Neuronal stem cell (in vitro differentiated cells): Measurements from ENCODE around the gene ATP8A2.

Experiments
- DNase-seq: peaks from one replicate; pipeline ENCODE4 v3.0.0-alpha.2; 2013; ENCODE audit warnings: low spot score
- H2AFZ ChIP-seq: one replicate; pipeline ENCODE4 v1.6.1; 2013; ENCODE audit warnings: mild to moderate bottlenecking, low read length, inconsistent platforms
- H2AK5ac ChIP-seq: 2 replicates; pipeline ENCODE4 v1.6.1; 2013; ENCODE audit warnings: low read depth, mild to moderate bottlenecking, inconsistent platforms, low read length, moderate library complexity, mixed read lengths
- H2BK120ac ChIP-seq: 2 replicates; pipeline ENCODE4 v1.6.1; 2013; ENCODE audit warnings: low read depth, mild to moderate bottlenecking, inconsistent platforms, low read length, moderate library complexity, mixed read lengths
- H2BK12ac ChIP-seq: one replicate; pipeline ENCODE4 v1.6.1; 2013; ENCODE audit warnings: low read length, inconsistent platforms
- H2BK15ac ChIP-seq: 2 replicates; pipeline ENCODE4 v1.6.1; 2013; ENCODE audit warnings: mild to moderate bottlenecking, low read length, inconsistent platforms, mixed read lengths
- H2BK5ac ChIP-seq: one replicate; pipeline ENCODE4 v1.6.1; 2013; ENCODE audit warnings: inconsistent platforms, mild to moderate bottlenecking, low read length, moderate library complexity
- H3K14ac ChIP-seq: one replicate; pipeline ENCODE4 v1.6.1; 2013; ENCODE audit warnings: low read length, inconsistent platforms
- H3K18ac ChIP-seq: 2 replicates; pipeline ENCODE4 v1.6.1; 2013; ENCODE audit warnings: low read length, inconsistent platforms
- H3K23ac ChIP-seq: 2 replicates; pipeline ENCODE4 v1.6.1; 2013; ENCODE audit warnings: low read depth, mild to moderate bottlenecking, mixed read lengths, low read length, inconsistent platforms; ENCODE audit not compliant: poor library complexity
- H3K27ac ChIP-seq: replicated peaks from 3 replicates; pipeline ENCODE4 v1.5.1; 2013; ENCODE audit warnings: low read length, inconsistent platforms
- H3K27me3 ChIP-seq, 3 experiments: 2 replicates each; pipeline ENCODE4 v1.6.1; 2013; ENCODE audit warnings: low read length in 3 of 3, mild to moderate bottlenecking in 2 of 3, inconsistent platforms in 1 of 3, low read depth in 1 of 3, mixed read lengths in 1 of 3, moderate library complexity in 1 of 3; ENCODE audit not compliant: control insufficient read depth in 3 of 3, insufficient read depth in 3 of 3
- H3K36me3 ChIP-seq, 2 donors: replicated peaks in 1 of 2; 2 replicates each; pipeline ENCODE4 v1.6.1; 2013; ENCODE audit warnings: low read length in 2 of 2; ENCODE audit not compliant: control insufficient read depth in 2 of 2, insufficient read depth in 2 of 2
- H3K4ac ChIP-seq: 2 replicates; pipeline ENCODE4 v1.6.1; 2013; ENCODE audit warnings: inconsistent platforms, mild to moderate bottlenecking, low read length, moderate library complexity
- H3K4me1 ChIP-seq, 2 donors: 1 replicate in 1 of 2; 2 replicates in 1 of 2; pipeline ENCODE4 v1.6.1; 2013; ENCODE audit warnings: low read length in 2 of 2, low read depth in 1 of 2; ENCODE audit not compliant: control insufficient read depth in 2 of 2, insufficient read depth in 1 of 2
- H3K4me2 ChIP-seq: one replicate; pipeline ENCODE4 v1.6.1; 2013; ENCODE audit warnings: mild to moderate bottlenecking, low read length, inconsistent platforms; ENCODE audit not compliant: insufficient read depth, poor library complexity, severe bottlenecking
- H3K4me3 ChIP-seq, 2 donors: 2 replicates each; pipeline ENCODE4 v1.5.1; 2013; ENCODE audit warnings: low read length in 2 of 2, mild to moderate bottlenecking in 2 of 2, inconsistent platforms in 1 of 2, moderate library complexity in 1 of 2
- H3K79me1 ChIP-seq: one replicate; pipeline ENCODE4 v1.6.1; 2013; ENCODE audit warnings: low read depth, mild to moderate bottlenecking, inconsistent platforms, low read length, moderate library complexity
- H3K9ac ChIP-seq: one replicate; pipeline ENCODE4 v1.6.1; 2013; ENCODE audit warnings: mild to moderate bottlenecking, low read depth, low read length, inconsistent platforms; ENCODE audit not compliant: poor library complexity
- H3K9me3 ChIP-seq, 2 donors: replicated peaks in 1 of 2; 2 replicates each; pipeline versions ENCODE3 to v1.6.1; 2013; ENCODE audit warnings: low read length in 2 of 2, mild to moderate bottlenecking in 2 of 2, inconsistent platforms in 1 of 2, low read depth in 1 of 2, mixed read lengths in 1 of 2, moderate library complexity in 1 of 2; ENCODE audit not compliant: control insufficient read depth in 2 of 2, insufficient read depth in 1 of 2
- H4K8ac ChIP-seq: one replicate; pipeline ENCODE4 v1.6.1; 2013; ENCODE audit warnings: low read depth, mild to moderate bottlenecking, inconsistent platforms, low read length, moderate library complexity
- H4K91ac ChIP-seq: one replicate; pipeline ENCODE4 v1.6.1; 2013; ENCODE audit warnings: low read length, low read depth, mild to moderate bottlenecking, inconsistent platforms; ENCODE audit not compliant: poor library complexity
- WGBS, 2 donors: extraction: QIAGEN DNeasy Blood & Tissue Kit; methylation state at CpG; one replicate each; pipeline ENCODE4 v1.1.7; 2013; ENCODE audit warnings: missing lambda C conversion rate in 2 of 2, mixed read lengths in 1 of 2; ENCODE audit not compliant: insufficient read length in 2 of 2, insufficient replicate concordance in 1 of 2; ENCODE audit errors: extremely low coverage in 2 of 2; 5-methylcytosine and 5-hydroxymethylcytosine counted together

Gene ATP8A2

GRCh38 chr13:26011208-26011573 is 639.4 kb downstream of the ATP8A2 start:
- Histone ChIP-seq H3K4me2 (no peak overlapping the region), H3K9ac (no peak overlapping the region), H4K8ac (no peak overlapping the region), H2AK5ac (no peak overlapping the region), H3K27ac (no peak overlapping the region), H2BK12ac (no peak overlapping the region), H3K4me3 (no peak overlapping the region), H2BK15ac (no peak overlapping the region), H3K23ac (no peak overlapping the region), H3K27me3 (no peaks in the 10 kb centered on the region), H3K36me3 (no peaks in the 10 kb centered on the region), H3K14ac (no peak overlapping the region), H4K91ac (no peak overlapping the region), H3K79me1 (no peaks in the 10 kb centered on the region), H3K4me1 (peaks cover 0 to 8% of the 10 kb centered on the region in 2 donors), H2BK5ac (no peak overlapping the region), H3K9me3 (no peaks in the 10 kb centered on the region), H3K4ac (no peak overlapping the region), H2BK120ac (no peak overlapping the region), H2AFZ (no peak overlapping the region), H3K18ac (no peak overlapping the region)
- no CpG with 5 or more reads among the region's 4 CpGs for WGBS, 2 donors
- no peak for DNase-seq

DNA sequence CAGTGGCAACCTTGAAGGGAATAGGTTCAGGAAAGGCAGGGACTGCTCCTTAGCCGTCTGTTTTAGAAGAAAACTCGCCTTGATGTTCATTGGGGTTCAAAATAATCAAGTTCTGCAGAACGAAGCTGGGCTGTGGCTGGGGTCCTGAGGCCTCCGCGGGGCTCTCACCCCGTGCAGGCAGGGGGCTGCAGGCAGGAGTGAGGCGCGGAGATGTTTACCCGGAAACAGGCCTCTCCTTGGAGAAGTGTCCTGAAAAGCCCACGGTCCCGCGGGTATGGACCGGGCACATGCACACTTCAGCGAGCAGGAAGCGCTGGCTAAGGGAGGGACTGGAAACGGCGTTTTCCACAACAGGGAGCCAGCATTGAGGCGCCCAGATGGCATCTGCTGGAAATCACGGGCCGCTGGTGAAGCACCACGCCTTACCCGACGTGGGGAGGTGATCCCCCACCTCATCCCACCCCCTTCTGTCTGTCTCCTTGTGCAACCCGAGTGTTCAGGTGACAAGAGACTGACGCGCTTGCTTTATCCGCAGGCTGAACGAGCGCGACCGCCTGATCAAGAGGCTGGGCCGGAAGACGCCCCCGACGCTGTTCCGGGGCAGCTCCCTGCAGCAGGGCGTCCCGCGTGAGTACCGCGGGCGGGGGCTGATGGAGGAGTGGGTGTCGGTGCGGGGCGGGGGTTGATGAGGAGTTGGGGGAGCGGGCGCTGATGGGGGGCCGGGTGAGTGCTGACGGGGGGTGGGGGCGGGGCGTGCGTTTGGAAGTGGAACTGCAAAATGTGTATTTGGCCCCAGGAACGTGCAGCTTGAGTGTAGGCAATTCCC is 640.4 kb downstream of the ATP8A2 start:
- H3K4me3 ChIP-seq = peak overlapping the region in 1 of 2 donors; percentile 63
- peak overlapping the region; percentile 25 for H4K91ac ChIP-seq
- peak overlapping the region; percentile 4 for H2BK15ac ChIP-seq
- H3K4me2 ChIP-seq = no peak overlapping the region
- H3K4ac ChIP-seq = peak overlapping the region; percentile 44
- no CpG with 5 or more reads among the region's 53 CpGs for WGBS, 2 donors
- H2AK5ac ChIP-seq = no peak overlapping the region
- peak overlapping the region; percentile 86 for H3K18ac ChIP-seq
- DNase-seq = no peak
- H3K23ac ChIP-seq = no peak overlapping the region
- no peaks in the 10 kb centered on the region for H3K9me3 ChIP-seq
- H2AFZ ChIP-seq = no peak overlapping the region
- H4K8ac ChIP-seq = no peak overlapping the region
- no peaks in the 10 kb centered on the region for H3K36me3 ChIP-seq
- H2BK12ac ChIP-seq = no peak overlapping the region
- H3K9ac ChIP-seq = no peak overlapping the region
- H3K27me3 ChIP-seq = peaks cover 0 to 5% (median 0%) of the 10 kb centered on the region in 3 experiments
- H2BK5ac ChIP-seq = no peak overlapping the region
- no peaks in the 10 kb centered on the region for H3K79me1 ChIP-seq
- H2BK120ac ChIP-seq = no peak overlapping the region
- H3K14ac ChIP-seq = no peak overlapping the region
- no peak overlapping the region for H3K27ac ChIP-seq
- H3K4me1 ChIP-seq = peaks cover 0 to 8% of the 10 kb centered on the region in 2 donors

DNA sequence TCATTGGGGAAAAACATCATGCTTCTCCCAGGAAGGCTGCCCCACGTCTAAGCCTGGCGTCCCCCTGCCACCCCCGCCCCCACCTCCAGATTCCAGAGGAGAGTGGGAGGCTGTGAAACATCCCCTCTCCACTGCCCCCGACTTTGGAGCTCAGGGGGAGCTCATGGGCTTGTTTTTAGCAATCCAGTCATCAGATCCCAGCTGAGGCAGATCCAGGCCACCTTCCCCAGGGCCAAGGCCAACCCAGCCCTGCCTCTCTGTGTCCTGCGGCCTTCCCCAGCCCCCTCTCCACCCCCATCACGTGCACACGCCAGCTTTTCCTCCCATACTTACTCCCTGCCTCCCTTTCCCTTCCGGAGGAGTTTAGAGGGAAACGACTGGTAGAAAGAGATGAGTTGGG is 641.2 kb downstream of the ATP8A2 start:
- WGBS, 2 donors = no CpG with 5 or more reads among the region's 9 CpGs

GRCh38 chr13:26015271-26016125 is 643.7 kb downstream of the ATP8A2 start:
- Histone ChIP-seq H3K9me3 (no peaks in the 10 kb centered on the region), H2BK15ac (no peak overlapping the region), H2BK120ac (no peak overlapping the region), H3K18ac (no peak overlapping the region), H3K4me2 (no peak overlapping the region), H3K27me3 (peaks cover 0 to 18% (median 0%) of the 10 kb centered on the region in 3 experiments), H3K79me1 (no peaks in the 10 kb centered on the region), H3K27ac (no peak overlapping the region), H3K23ac (no peak overlapping the region), H4K91ac (no peak overlapping the region), H3K9ac (no peak overlapping the region), H3K4me3 (no peak overlapping the region), H4K8ac (no peak overlapping the region), H2BK12ac (no peak overlapping the region), H2AK5ac (no peak overlapping the region), H2AFZ (no peak overlapping the region), H3K14ac (no peak overlapping the region), H2BK5ac (no peak overlapping the region), H3K4me1 (peaks cover 0 to 12% of the 10 kb centered on the region in 2 donors), H3K36me3 (no peaks in the 10 kb centered on the region), H3K4ac (no peak overlapping the region)
- no peak for DNase-seq
- no CpG with 5 or more reads among the region's 10 CpGs for WGBS, 2 donors

More for the DNA sequence above, 641.2 kb downstream of the ATP8A2 start:
- H2BK15ac ChIP-seq = peak overlapping the region; percentile 54
- H3K4me1 ChIP-seq = peaks cover 0 to 13% of the 10 kb centered on the region in 2 donors
- no peaks in the 10 kb centered on the region for H3K36me3 ChIP-seq
- H3K79me1 ChIP-seq = no peaks in the 10 kb centered on the region
- H3K9me3 ChIP-seq = no peaks in the 10 kb centered on the region
- H2BK120ac ChIP-seq = no peak overlapping the region
- H3K27ac ChIP-seq = no peak overlapping the region
- no peak overlapping the region for H2AK5ac ChIP-seq
- H4K8ac ChIP-seq = no peak overlapping the region
- H3K4me2 ChIP-seq = no peak overlapping the region
- H3K14ac ChIP-seq = peak overlapping the region; percentile 66
- H3K9ac ChIP-seq = no peak overlapping the region
- no peak overlapping the region for H2BK12ac ChIP-seq
- no peak overlapping the region for H3K23ac ChIP-seq
- peak overlapping the region; percentile 27 for H4K91ac ChIP-seq
- H3K4me3 ChIP-seq = no peak overlapping the region
- no peak overlapping the region for H2AFZ ChIP-seq
- no peak overlapping the region for H2BK5ac ChIP-seq
- no peak overlapping the region for H3K4ac ChIP-seq
- DNase-seq = no peak
- H3K27me3 ChIP-seq = peaks cover 0 to 8% (median 0%) of the 10 kb centered on the region in 3 experiments
- H3K18ac ChIP-seq = peak overlapping the region; percentile 88
